ENCODE results near the gene PTDSS2.

- TF ChIP-seq CTCF (IDR thresholded peaks at IDR 0.05), result no peak
- TF ChIP-seq POLR2A (IDR thresholded peaks at IDR 0.05), result no peak
- TF ChIP-seq POLR2AphosphoS5 (IDR thresholded peaks at IDR 0.05), result no peak
These were observed 33.9 kb upstream of the PTDSS2 start for GRCh38 chr11:416051-416756.

All from stomach (tissue), 4 donors.